OCI-LY1 (cell line): Measurements from ENCODE around the gene GNAQ.

Source experiments
- EZH2 ChIP-seq: fragments of 200-600 bp; sonication (generic), shearing (Covaris generic); IDR thresholded peaks from 2 replicates; pipeline ENCODE4 v1.8.0; 2017; ENCODE audit warnings: borderline replicate concordance, mixed run types, mild to moderate bottlenecking, antibody characterized with exemption, low read length, moderate library complexity, mixed read lengths
- TF ChIP-seq, protein P1 (sequence below): fragments of 200-600 bp; sonication (generic), shearing (Covaris generic); IDR thresholded peaks from 2 replicates; pipeline ENCODE4 v1.5.1; 2017; ENCODE audit warnings: mild to moderate bottlenecking, antibody characterized with exemption, low read length, moderate library complexity, mixed read lengths

DNA sequence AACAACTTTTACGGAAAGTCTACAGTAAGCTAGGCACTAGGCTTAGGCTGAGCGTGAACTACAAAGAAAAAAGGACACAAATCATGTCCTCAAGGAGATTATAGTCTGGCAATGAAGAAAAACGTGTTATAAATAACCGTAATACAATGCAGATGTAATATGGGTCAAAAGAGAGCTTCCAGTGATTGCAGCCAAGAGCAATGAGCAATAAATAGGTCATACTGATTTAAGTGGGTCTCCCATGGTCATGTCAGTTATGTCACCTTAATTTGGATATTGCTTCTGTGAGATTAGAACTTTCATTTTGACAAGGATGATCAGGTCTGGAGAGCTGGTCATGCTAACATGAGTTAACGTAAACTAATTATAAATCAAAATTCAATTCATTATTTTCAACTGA is 224.9 kb downstream of the GNAQ start:
- TF ChIP-seq, protein P1, sequence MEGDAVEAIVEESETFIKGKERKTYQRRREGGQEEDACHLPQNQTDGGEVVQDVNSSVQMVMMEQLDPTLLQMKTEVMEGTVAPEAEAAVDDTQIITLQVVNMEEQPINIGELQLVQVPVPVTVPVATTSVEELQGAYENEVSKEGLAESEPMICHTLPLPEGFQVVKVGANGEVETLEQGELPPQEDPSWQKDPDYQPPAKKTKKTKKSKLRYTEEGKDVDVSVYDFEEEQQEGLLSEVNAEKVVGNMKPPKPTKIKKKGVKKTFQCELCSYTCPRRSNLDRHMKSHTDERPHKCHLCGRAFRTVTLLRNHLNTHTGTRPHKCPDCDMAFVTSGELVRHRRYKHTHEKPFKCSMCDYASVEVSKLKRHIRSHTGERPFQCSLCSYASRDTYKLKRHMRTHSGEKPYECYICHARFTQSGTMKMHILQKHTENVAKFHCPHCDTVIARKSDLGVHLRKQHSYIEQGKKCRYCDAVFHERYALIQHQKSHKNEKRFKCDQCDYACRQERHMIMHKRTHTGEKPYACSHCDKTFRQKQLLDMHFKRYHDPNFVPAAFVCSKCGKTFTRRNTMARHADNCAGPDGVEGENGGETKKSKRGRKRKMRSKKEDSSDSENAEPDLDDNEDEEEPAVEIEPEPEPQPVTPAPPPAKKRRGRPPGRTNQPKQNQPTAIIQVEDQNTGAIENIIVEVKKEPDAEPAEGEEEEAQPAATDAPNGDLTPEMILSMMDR: no peak
- TF ChIP-seq EZH2: no peak
